Uterus (tissue), 2 donors: ENCODE results near the gene LRP1B.

Experiments used
- POLR2A ChIP-seq, 2 donors: fragments of 450-650 bp; IDR thresholded peaks; one replicate each; pipeline ENCODE4 v1.6.1; 2016; ENCODE audit warnings: antibody characterized with exemption in 2 of 2, mild to moderate bottlenecking in 1 of 2, moderate library complexity in 1 of 2
- TF ChIP-seq, protein P1 (sequence below), 4 experiments: fragments of 200-600 bp in 2 of 4; fragments of 450-650 bp in 2 of 4; sonication (generic) in 2 of 4; IDR thresholded peaks; one replicate each; pipeline ENCODE4 v1.5.1; 2016 to 2019; ENCODE audit warnings: antibody characterized with exemption in 4 of 4, mild to moderate bottlenecking in 2 of 4, moderate library complexity in 1 of 4

GRCh38 chr2:140451324-140451723, 1679.5 kb downstream of the LRP1B start:
- TF ChIP-seq, protein P1, sequence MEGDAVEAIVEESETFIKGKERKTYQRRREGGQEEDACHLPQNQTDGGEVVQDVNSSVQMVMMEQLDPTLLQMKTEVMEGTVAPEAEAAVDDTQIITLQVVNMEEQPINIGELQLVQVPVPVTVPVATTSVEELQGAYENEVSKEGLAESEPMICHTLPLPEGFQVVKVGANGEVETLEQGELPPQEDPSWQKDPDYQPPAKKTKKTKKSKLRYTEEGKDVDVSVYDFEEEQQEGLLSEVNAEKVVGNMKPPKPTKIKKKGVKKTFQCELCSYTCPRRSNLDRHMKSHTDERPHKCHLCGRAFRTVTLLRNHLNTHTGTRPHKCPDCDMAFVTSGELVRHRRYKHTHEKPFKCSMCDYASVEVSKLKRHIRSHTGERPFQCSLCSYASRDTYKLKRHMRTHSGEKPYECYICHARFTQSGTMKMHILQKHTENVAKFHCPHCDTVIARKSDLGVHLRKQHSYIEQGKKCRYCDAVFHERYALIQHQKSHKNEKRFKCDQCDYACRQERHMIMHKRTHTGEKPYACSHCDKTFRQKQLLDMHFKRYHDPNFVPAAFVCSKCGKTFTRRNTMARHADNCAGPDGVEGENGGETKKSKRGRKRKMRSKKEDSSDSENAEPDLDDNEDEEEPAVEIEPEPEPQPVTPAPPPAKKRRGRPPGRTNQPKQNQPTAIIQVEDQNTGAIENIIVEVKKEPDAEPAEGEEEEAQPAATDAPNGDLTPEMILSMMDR (IDR thresholded peaks at IDR 0.05), result no peak
- TF ChIP-seq POLR2A (IDR thresholded peaks at IDR 0.05), result no peak
